Stimulated activated CD4-positive, alpha-beta T cell treated with anti-CD3 and anti-CD28 coated beads, TNF-alpha, amount 100 ng/mL, for 4 hours (primary cell): Measurements from ENCODE around the gene DENND1A.
"Not testable (repeated sequence)": the region's sequence is repeated elsewhere in the genome, so short reads cannot be mapped to it uniquely, and the experiment has no call there.

Experiments used
- DNase-seq, 3 experiments: peaks; one replicate each; pipeline ENCODE4 v3.0.0-alpha.2; 2020; ENCODE audit warnings: low read depth in 3 of 3

The DENND1A gene

DNA sequence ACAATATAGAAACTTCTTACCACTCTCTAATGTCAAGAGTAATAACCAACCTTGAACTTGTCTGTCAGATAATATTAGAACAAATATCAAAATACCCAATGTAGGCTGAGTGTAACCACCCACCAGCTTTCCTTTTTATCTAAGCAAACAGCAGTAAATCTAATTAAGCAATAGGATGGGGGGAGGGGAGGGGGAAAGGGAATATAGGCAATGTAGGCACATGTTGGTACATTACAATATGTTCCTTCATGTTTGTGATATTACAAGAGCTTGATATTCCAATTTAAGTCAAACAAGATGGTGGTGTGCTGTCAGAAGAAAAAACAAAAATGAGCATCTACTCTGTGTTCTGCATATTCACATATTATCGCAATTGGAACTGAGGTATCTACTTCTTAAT, 158.2 kb downstream of the DENND1A start:
- no peak for DNase-seq

DNA sequence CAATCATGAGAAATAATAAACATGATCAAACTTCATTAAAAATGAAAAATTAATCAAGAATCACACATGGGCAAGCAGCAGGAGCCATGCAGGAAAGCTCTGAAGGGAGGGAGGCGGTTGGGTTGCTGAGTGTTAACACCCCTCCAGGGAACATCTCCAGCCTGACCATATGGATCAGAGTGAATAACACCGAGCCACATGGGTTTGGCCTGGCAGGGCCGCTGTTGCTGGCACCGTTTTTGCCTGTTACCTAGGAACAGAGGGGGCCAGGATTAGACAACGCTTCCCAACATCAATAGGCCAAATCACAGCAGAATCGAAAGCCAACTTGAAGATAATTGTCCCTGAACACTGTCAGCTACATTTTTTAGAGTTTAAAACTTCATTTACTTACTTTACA, 160.2 kb downstream of the DENND1A start:
- no peak for DNase-seq

DNA sequence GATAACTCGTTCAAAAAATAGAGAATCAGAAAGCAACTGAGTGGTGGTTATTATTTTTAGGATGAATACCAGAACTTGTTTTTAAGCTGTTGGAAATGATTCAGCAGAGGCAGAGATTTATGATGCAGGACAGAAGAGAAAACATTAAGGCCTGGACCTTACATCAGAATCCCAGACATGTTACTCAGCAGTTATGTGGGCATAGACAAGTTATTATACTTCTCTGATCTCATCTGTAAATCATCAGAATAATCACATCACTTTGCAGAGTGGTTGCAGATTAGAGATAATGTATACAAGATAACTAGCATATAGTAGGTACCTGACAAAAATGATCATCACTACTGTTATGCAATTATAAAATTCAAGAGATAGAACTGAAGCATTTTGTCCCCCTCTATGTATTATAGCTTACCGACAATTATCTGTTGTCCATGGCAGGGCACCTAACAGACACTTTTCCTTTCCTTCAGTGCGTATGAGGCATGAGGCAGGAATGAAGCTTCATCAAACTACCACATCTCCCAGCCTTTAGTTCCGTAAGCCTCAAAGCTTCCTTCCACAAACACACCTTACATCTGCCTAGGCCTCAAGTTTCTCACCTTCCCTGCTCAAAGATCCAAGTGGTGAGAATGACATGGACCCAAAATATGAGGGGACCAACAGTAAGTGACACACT, 165.9 kb downstream of the DENND1A start:
- DNase-seq, result no peak

DNA sequence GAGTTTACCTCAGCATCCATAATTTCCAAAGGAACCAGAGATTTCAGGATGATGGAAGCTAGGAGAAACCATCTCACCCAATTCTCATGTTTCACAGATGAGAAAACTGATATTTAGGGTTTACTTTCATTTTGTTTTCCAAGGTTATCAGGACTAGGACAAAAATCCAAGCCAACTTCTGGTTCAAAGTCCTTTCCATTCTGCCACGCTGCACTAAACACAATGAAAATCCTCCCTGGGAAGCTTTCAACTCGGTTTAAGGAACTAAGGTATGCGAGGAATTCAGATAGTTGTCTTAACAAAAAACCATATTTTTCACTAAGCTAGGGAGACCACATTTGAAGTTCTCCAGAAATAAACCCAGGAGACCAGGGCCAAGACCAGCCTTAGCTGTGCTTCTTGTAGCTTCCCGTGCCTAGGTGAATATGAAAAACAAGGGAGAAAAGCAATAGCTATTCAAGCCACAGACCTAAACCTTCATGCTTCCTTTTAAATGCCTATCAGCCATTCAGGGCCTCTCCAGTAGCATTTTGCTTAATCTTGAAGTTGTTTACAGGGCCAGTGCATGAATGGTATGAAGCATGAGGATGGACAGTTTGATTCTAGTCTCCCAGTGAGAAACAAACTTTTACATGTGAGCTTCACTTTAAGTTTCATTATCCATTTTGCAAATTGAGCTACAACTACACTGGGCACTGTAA, 167.9 kb downstream of the DENND1A start:
- DNase-seq, result no peak

DNA sequence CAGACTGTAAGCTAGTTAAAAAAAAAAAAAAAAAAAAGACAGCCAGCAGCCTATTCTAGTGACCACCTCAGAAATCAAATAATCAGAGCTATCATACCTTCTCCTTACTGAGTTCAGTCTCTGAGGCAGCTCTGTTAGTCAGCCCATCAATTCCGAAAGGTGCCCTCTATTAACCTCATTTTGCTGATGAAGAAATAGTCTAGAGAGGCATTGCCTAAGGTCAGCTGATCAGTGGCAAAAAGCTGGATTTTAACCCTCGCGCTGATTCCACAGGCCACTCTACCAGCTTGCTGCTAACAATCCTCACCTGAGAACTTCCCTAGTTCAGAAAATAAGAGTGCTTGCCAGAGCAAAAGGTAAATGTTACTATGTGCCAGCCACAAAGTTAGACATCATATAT, 172.0 kb downstream of the DENND1A start:
- DNase-seq, result no peak

DNA sequence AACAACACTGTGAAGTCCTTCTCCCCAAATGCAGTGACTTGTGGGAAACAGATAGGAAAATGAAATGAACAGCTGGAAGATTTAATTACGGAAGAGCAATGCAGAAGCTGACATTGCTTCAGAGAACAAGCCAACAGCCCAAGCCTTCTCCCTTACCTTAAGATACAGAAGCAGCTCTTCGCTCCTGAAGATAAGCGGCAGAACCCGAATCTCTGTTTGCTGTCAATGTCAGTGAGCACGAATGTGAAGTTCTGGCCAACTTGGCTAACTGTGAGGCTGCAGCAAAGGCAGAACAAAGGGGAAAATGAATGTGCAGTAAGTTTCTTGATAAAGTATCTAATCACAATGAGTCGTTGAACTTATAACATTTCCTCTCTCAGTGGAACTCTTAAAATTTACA, 172.4 kb downstream of the DENND1A start:
- no peak for DNase-seq

DNA sequence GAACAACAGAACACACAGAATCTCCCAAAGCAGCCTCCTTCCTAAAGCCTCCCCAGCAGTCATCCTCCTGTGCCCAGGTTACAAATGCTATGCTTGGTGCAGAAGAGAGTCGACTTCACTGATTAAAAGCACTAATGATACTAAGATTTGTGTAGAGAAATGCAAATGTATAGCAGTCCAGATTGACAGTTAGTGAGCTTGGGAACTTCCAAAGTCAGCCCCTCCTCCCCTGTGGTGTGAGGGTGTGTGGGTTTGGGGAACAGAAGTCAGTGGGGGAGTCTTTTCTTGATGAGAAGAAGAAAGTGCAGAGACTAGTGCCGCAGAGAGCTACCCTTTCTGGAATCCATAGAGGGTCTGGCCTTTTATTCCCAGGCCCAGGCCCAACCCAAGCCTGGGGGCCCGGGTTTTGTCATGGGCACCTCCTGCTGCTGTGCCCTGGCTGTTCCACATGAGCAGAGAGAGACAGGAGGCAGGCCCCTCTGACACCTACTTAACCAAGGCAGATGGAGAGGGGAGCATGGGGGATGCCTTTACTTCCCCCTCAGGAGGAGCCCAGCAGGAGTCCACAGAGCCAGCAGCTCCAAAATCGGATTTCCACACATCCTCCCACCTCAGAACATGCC, 173.3 kb downstream of the DENND1A start:
- DNase-seq, result no peak

DNA sequence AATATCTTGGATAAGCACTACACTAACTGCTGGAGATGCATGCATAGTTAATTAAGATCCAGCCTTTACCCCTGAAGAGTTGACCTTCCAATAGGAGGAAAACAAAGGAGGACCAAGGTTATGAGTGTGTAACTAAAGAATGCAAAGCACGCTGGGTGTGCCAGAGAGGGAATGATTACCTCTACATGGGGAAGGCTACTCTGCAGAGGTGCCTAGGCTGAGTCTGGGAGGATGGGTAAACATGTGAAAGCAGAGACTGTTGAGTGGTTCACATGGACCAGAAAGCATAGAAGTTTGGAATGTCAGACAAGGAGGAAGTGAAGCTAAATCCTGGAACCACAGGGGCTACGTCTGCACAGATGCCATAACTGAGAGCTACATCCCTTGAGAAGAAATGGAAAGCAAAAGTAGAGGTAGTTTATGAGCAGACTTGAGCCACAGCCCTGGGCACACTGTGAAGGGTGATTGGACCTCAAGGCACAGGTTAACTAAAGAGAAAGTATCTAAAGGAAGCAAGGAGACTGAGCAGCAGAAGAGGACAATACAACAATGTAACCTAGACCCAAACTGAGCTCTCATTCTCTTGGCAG, 176.2 kb downstream of the DENND1A start:
- DNase-seq, result no peak

DNA sequence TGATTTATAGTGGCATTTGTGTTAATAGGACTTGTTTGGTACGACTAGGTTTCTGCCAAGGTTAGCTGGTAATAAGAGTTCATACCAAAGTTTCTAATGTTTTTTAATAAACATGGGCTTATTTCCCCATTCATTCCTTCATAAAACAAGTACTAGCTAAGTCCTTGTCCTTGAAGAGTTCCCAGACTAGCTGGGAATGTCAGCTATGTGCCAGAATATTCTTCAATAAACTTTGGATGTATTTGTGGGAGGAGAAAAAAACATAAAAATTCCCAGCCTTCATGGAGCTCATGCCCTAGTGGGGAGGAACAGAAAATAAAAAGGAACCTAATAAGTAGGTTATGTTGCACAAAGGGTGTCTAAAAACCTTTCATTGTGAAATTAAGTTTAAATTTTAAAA, 176.9 kb downstream of the DENND1A start:
- no peak for DNase-seq

DNA sequence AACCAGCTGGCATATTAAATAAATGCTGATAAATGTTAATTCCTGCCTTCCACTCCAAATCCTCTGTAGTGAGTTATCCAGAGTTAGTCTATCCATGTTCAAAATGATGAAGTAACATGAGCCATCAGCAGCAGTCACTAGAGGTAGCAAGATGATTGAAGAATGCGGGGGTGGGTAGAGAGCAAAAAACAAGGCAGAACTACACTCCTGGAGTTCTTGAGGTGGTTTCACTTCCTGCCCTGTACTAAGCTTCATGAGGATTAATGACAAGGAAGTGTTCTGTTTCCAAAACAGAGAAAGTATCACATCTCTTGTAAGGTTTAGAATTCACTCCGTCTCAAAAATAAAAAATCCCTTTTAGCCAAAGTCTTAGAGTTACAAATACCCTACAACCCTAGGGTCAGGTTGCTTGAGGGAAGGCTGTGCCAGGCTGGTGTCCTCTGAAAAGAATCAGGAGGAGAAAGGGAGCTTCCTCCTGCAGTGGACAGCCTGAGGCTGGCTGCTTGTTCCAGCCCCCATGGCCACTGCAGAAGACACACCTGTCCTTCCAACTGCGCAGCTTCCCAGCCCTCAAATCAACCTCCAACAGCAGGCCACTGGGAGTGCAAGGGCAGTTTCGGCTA, 180.2 kb downstream of the DENND1A start:
- no peak for DNase-seq

DNA sequence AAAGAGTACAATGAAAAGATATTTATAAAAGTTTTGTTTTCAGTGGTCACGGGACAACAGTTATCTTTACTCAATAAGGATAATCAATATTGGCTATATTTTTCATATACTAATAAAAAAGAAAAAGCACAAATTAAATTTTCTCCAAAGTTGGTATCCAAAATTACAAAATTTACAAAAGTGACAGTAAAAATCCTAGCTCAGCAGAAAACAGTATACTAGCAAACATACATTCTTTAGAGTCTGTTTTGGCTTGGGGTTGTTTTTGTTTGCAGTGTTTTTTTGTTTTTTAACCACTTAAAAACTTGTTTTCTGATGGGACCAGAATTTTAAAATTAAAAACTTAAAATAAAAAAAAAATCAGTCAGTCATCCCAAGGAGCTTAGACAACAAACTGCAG, 183.2 kb downstream of the DENND1A start:
- DNase-seq, result no peak

DNA sequence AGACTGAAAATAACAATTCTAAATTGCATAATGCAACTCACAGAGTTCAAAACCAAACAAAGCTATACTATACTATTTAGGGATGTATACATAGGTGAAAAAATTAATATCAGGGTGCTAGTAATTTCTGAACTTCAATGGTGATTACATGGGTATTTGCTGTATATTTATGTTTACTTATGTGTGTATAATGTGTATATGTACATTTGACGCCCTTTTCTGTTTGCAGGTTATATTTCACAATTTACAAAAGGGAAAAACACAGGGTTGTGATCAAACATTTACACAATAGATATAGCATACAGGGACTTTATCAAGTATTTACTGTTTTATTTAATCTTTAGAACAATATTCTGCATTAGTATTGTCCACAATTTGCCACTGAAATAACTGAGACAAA, 184.0 kb downstream of the DENND1A start:
- DNase-seq, result no peak

DNA sequence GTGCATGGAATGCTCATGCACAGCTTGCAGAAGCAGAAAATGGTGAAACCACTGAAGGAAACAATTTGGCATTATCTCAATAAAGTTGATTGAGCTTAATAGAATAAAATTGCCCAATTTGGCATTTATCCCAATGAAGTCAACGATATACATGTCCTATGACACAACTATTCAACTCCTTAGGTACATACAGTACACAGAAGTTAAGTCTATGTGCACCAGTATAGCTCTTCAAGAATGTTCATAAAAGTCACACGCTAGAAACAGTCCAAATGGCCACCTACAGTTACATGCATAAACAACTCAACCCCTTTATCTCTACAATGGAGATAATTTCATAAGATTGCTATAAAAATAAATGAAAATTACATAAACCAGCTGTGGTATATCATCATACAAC, 184.5 kb downstream of the DENND1A start:
- no peak for DNase-seq

DNA sequence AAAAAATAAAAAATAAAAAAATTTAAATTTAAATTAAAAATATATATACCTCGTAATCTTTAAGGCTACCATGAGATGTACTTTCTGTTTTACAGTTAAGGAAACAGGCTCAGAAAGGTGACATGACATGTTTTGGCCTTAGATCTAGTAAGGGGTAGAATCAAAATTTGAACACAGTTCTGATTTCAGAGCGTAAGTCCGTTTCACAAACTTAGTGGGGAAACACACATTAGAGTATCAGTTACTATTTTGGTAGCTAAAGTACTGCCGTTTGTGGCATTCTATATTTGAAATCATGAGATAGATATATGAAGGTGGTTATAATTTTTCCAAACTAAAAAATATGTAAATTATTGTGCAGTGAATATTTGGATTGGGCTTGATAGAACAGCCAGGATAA, 186.2 kb downstream of the DENND1A start:
- DNase-seq, result no peak

DNA sequence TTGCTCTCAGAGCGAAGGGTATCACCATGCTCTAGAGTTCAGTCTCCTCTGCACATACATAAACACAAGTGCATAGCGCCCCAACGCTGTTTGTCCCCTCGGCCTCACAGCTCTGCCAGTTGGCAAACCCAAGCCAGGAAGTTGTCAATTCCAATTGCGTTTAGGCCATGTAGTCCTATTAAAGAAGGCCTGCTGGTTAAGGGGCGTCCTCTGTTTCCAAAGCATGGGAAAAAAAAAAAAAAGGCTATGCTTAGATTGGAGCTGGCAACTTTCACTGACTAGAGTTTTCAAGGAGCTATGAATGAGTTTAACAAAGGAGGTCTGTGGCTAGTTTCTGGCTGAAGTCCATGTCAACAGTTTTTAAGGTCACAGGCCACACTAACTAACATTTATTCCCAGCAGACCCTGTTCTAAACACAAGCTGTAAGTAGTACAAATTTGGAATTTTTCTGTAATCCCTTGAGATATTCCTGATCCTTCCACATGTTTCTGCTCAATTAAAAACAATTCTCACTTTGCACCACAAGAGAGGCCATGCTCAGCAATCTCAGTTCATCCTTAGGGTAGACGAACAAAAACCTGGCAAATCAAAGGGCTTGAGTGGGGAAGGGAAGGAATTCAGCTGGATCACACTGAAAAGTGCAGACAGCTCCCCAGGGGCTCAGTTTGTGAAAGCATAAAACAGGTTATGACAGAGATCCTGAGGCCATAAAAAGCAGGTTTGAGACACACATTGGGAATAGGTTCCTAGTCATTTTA, 187.7 kb downstream of the DENND1A start:
- DNase-seq, result no peak

DNA sequence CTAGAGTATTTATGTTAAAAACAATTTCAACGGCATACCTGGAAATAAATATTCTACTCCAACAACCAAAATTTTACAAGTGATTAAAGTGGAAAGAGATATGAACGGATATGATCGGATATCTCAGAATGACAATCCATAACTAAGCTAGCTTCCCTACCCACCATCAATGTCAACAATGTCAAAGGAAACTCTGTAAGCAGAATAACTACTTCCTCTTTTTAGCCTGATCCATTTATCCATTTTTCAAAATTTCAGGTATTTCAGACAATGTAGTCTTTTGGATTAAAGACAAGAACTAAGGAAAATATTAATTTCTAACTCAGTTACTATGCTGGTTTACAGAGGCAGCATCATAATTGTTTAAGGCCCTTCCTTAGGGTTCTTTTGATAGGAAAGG, 188.7 kb downstream of the DENND1A start:
- no peak for DNase-seq

DNA sequence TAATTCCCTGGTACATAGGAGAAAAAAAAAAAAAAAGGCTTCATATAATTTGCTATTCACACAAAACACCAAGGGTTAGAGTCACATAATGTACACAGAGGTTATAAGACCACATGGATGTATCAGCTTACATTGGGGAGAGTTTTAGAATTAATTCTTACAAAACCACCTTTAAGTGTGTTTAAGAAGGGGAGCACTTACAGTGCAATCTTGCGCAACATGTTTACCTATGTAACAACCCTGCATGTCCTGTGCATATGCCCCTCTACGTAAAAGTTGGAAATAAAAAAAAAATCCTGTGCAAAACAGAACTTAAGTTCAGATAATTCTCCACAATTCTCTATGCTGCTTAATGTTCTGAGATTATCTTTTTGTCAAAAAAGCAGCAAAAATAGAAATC, 190.0 kb downstream of the DENND1A start:
- DNase-seq, result no peak

DNA sequence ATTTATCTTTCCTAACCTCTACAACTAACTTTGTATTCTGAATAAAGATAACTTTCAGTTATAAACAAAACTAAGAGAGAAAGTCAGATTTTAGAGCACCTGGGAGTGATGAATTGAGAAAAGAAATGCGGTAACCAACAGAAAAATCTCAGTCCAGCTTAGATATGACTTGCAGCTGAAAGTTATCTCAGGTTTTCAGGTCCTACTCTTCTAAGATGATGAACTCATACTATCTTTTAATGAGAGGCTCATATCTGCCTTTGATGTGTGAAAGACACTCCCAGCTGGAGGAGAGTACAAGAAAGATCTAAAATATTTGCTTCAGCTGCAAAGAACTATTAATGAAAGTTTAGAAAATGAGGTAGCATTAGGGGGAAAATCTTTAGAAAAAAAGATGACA, 190.5 kb downstream of the DENND1A start:
- no peak for DNase-seq

DNA sequence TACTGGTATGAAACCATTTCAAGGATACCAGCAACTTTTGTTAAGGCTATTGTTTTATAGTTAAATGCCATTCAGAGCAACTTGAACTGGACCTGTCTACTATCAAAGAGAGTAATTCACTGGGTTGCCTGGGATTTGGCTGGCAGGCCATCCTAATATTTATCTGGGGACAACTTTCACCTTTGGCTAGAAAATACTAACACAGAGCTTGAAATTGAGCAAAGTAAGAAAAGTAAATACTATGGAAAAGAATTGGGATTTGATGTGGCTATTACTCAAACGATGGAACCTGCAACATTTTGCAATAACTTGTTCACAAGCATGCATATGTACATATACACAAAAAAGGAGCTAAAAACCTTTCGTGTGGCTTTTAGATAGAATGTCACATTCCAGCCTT, 191.3 kb downstream of the DENND1A start:
- no peak for DNase-seq

DNA sequence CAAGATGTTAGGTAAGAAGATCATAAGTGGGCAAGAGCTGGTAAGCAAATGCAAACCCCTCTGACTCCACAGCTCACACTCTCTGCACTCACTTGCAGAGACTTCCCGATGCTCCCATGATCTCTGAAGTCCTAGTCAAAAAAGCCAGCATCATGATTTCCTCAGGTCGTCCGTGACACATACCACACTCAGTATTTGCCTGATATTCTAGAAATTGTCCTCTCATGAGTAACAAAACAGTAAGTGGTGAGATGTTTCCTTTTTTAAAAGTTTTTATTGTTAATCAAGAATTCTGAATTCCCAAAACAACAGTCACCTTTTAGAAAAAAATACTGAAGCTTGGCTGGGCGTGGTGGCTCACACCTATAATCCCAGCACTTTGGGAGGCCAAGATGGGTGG, 194.6 kb downstream of the DENND1A start:
- no peak for DNase-seq

DNA sequence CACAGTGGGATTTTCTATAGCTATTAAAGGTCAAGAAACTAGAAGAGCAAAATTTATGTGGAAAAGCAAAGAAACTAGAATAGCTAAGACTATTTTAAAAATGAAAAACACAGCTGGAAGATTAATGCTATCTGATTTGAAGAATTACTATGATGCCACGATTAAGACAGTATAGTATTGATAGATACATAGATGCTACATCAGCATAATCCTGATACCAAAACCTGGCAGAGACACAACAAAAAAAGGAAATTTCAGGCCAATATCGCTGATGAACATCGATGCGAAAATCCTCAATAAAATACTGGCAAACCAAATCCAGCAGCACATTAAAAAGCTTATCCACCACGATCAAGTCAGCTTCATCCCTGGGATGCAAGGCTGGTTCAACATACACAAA, 201.4 kb downstream of the DENND1A start:
- not testable (repeated sequence) for DNase-seq

DNA sequence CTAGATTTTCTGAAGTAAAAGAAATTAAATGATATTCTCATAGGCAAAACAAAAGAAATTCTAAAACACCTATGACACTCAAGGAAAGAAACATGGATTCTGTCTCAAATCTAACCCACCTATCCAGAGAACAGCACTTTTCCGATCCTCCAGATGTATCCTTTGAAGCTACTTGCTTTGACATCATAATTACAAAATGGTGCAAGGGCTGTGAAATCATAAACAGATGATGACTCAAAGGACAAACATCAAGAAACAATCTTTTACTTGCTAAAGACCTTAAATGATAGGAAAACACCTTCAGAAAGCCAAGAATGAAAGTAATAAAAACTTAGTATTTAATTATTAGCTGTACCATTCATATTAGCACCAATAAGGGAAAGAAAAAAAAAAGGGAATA, 202.6 kb downstream of the DENND1A start:
- no peak for DNase-seq
